Hypothalamus (tissue), 51 donors: ENCODE data around the gene IL17B.

Experiments used
- DNase-seq, 51 donors: peaks; one replicate each; lab custom pipeline; 2025; lab: John Stamatoyannopoulos, UW

Gene IL17B

DNA sequence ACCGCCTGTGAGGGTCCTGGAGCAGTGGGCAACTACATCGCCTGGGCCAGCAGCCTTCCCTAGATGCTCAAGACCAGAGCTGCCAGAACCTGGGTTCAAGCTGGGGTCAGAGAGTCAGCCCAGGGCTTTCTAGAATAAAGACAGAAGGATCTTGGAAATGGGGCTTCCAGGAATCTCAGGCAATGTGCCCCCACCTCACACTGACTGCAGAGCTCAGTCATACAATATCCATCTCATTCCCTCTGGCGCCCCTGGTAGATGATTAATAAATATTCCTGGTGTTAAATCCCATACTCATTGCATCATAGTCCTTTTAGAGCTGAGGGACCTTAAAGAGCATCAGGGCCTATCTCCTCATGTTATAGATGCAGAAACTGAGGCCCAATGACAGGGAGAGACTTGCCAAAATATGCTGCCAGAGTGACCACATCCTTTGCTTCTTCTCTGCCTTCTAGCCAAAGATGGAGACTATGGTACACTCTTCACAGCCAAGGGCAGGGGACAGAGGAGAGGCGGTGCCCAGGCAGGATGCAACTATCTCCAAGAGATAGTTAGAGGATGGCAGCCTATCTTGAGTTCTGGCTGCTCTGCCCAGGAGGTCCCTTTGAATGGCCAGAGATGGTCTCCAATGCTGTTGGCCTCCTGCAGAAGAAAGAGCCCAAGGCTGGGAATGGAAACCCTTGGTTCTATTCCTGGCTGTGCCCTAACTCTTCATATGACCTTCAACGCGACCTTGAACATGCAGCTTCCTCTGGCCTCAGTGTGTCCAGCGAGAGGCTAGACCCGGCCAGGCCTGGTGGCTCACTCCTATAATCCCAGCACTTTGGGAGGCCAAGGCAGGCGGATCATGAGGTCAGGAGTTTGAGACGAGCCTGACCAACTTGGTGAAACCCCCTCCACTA lies 36.2 kb upstream of the IL17B start:
- DNase-seq = no peak

DNA sequence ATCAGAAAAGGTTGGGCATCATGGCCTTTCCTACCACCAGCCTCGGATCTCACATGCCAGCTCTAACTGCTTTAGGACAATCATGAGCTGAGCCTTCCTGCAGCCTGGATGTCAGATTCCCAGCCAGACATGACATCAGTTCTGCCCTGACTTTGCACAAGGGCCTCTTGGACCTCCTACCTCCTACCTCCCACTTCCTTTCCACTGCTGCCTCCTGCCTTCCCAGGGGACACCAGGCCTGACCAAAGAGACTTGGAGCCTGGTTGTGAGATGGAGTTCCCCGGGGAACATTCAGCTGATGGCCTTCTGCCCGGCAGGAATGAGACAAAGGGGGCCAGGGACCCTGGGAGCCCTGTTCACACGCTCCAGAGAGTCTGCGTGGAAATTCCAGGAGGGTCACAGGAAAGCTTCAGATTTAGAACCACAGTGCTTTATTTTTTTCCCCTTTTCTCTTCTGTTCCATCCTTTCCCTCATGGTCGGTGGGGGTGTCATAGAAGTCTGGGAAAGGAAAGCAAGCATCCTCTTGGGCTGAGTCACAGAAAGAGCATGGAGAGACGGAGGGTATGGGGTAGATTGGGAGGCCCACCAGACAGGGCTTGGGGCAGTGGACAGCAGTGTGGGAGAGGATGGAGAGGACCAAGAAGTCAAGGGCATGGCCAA lies 35.4 kb upstream of the IL17B start:
- no peak for DNase-seq

DNA sequence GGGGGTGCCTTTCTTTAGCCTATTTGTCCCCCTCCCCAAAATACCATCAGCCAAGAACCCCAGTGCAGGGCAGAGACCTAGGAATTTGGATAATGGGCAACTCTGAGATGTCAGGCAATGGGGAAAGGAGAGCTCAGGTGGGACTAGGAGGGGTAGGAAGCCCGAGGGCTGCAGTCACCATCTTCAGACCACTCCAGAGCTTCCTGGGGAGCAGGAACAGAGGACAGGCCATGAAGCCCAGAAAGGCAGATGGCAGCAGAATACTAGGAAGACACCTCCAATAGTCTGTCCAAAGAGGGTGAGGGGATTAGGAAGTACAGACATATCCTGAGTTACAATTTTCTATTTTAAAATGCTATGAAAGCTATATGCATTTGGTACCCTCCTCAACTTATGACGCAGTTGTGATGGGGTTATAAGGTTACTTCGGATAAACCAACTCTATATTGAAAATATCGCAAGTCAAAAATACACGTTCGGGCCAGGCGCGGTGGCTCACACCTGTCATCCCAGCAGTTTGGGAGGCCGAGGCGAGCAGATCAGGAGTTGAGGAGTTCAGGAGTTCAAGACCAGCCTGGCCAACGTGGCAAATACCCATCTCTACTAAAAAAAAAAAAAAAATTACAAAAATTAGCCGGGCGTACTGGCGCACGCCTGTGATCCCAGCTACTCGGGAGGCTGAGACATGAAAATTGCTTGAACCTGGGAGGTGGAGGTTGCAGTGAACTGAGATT lies 34.6 kb upstream of the IL17B start:
- DNase-seq = no peak

DNA sequence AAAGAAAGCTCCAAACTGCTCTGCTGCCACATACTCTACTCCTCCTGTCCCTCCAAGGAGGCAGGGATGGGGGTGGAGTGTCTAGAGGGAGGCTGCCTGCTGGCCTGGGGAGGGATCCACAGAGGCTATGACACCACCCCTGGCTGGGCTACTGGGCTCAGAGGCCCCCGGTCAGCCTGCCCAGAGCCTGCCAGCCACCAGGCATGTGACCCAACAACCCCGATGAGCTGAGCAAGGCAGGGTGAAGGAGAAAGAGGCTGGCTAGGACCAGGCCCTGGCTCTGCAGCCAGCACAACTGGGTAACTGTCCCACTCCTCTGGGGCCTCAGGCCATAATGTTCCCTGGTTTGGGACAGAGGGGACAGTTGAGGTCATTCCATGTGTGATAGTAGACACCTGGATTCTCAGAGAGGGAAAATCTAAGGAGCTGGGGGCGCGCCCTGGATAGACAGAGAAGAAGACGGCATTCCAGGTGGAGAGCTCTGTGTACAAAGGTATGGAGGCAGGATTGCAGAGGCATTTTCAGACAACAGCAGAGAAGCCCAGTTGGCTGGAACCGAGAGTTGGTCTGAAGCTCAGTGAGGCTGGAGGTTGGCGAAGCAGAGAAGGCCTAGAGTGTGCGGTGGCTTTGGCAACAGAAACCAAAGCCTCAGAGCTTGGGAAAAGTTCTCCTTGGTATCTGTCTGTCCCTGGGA lies 33.8 kb upstream of the IL17B start:
- DNase-seq = no peak

DNA sequence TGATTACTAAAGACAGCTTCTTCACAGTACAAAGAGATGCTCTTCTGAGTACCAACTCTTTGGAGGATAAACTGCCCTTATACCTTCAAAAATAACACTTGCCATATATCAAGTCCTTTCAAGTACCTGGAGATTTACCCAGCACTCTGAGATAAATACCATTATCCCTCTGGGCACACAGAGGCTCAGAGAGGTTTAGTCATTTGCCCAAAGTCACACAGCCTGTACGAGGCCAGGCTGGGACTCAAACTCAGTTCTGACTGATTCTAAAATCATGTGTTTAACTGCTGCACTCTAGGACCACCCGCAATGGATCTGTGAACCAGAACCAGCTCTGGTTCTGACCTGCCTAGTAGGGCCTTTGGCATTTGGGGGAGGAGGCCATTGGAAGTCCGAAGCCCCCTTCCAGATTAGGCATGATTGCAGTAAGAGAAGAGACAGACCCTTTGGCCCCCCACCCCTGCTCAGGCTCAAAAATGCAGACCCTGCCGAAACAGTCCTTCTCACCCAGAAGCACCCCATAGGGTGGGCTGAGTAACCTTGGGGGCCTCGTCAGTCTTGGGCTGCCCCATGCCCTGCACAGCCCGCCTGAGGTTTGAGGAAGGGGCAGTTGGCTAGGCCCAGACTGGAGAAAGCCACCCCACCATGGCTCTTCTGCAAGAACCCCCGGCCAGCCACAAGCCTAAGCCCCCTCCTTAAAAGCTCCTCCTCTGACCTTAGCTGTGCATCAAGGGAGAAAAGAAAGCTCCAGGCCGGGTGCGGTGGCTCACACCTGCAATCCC lies 32.8 kb upstream of the IL17B start:
- no peak for DNase-seq

DNA sequence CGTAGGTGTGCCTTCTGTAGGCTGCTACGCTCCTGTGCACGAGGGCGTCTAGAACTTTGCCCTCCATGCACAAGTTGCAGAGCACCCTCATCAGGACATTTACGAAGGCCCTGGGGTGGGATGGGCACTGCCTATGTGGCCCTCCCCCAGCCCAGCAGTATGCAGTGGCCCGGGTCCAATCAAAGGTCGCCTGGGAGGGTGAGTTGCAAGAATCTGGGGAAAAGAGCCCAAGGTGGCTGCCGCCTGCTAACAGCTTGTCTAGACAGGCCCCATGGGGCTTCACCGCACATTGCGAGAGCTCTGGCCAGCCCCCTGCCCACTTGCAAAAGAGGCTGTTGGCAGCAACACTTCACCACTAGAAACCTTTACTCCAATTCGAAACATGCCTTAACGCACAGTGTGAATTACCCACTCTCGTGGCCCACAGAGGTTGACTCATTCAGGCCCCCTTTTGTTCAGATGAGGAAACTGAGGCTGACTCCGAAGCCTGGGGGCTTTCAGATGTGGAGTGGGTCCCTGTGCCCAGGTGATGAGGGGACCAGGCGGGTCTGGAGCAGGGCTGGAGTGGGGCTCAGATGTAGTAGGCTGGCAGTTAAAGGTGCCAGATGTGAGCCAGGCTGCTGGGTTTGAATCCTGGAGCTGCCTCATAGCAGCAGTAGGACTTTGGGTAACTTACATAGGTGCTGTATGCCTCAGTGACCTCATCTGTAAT lies 31.8 kb upstream of the IL17B start:
- no peak for DNase-seq

DNA sequence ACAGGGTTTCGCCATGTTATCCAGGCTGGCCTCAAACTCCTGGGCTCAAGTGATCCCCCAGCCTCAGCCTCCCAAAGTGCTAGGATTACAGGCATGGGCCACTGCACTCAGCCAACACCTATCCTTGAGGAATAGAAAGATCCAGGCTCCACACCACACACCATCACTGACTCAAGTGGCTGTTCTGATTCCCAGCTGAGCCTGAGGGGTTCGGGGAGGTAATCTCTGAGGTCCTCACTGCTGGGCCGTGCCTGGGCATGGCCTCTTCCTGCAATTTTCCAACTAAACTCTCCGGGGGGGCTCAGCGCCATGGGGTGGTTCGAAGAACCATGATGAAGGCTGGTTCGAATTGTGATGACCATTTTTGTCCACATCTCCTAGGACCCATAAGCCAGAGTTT lies 31.0 kb upstream of the IL17B start:
- no peak for DNase-seq

DNA sequence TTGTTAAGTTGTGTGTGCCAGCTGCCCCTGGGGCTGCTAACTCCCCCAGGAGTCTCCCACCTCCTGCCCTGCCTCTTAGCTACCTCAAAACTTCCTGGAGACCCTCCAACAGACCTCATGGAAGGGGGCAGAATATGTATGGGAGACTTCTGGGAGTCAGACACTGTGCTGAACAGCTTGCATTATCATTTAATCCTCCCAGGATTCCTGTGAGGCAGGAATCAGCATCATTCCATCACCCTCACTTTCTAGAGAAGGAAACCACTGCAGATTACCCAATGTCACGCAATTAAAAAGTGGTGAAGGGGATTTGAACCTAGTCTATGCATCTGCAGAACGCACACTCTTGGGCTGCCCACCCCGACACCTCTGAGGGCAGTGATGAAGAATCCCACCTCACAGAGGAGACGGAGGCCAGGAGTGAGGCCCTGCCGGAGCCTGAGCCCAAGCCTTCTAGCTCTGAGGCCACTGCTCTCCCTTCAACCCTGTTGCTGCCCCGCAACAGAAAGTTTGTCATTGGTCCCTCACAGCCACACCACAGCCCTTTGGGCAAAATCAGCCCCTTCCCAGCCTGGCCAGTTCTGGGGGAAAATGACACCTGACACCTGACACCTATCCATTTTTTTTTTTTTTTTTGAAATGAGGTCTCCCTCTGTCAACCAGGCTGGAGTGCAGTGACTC lies 30.3 kb upstream of the IL17B start:
- no peak for DNase-seq

DNA sequence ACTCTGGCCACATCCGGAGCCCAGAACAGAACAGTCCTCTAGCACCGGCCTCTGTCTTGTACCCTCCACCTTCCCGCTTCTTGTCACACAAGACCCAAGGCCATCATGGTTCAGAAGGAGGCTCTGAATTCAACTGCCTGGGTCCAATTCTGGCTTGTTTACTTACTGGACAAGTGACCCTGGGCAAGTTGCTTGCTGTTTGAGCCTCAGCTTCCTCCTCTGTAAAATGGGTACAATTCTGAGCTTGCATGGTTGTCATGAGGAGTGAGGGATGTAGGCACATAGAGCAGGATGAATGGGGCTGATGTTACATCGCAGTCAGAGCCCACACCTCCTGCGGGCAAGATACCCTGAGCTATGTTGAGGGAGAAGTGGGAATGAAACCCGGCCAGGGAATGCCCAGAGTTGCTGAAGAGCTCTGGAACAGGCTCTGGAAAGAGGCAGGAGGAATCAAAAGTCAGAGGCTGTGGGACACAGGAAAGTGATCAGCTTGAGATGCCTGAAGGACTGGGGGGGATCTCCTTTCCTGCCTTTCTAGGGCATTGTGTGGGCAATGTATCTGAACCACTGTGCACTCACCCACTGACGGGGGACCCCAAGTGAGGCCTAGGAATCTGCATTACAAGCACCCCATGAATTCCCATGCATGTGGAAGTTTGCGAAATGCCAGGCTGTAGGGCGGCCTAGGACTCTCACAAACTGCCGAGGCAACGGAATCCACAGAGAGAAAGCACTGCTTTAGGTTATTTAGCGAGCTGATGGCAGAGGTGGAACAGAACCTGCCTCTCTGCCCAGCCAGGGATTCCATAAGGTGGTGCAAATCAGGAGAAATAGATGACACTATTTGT lies 29.4 kb upstream of the IL17B start:
- no peak for DNase-seq

DNA sequence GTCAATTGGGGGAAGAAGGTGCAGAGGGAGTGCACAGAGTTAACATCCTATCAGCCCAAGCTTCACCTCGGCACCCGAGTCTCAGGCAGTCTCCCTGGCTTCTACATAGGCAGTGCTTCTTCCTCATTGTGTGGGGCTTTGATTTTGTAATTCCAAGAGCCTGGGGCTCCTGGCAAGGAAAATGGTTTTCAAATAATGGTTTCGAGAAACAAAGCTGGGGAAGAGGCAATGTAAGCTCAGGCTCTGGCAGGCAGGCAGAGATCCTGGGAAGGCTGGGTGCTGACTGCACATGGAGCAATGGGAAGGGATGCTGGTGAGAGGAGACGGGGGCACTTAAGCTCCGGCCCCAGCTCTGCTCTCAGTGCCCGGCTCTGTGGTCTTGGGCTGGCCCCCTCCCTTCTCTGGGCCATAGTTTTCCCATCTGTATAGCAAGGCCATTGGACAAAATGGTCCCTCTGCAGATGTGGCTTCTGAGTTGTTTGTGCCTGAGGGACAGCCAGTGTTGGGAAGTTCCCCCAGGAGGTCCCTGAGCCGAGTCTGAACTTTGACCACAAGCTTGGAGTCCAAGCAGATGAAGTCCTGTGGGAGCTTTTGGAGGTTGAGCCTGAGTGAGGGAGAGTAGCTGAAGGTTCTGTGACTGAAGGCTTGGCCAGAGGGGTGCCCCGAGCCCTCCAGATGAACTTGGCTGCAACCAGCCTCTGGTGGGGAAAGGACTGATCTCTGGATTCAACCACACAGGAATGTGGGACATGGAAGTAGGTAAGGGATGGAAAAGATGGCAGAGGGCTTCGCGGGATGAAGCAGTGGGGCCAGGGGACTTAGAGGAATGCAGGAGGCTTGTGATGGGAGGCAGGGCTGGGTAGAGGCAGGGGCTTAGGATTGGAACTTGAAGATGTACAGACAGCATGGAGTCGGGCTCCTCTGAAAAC lies 28.5 kb upstream of the IL17B start:
- no peak for DNase-seq

DNA sequence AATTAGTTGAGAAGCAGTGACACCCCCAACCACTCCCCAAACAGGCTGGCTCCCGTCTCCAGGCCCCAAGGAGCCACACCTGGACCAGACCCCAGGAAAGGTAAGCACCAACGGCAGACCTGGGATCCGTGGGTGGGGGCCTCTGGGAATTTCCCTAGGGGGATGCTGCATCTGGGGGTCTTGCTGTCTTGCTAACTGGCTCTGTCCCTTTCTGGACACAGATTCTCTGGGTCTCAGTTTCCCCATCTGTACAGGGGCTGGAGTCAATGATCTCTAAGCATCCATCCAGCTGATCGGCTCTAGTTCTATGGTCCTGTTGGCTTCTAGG lies 27.9 kb upstream of the IL17B start:
- no peak for DNase-seq

DNA sequence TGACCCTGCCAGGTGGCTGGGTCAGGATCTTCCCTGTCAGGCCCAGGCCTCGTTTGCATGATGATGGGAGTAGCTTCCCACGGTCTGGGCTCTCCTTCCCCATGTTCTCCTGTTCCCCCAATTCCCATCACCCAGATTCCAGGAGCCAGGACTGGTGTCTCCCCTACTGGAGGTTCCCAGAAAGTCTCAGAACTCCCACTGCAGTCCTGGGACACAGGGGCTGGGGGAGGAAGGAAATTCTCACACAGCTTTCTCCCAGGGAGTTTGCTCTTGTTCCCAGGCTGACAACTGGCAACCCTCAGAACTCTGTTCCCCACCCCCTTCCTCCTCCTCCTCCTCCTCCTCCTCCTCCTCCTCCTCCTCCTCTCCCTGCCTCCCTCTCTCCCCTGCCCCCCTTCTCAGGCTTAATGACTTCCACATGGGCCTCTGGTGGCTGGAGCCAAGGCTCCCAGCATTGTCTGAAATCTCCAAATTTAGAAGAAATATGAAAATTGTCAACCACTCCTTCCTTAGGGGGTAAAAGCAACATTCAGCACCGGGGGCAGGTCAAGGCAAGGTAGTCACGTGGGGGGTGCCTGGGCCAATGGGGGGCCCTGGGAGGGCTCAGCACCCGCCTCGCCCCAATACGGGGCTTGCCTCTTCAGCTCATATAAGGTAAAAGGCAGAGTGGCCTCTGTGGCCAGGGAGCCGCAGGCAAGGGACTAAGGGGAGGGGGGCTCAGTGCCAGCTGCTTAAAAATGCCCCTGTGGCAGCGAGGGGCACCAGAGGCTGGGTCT lies 27.3 kb upstream of the IL17B start:
- no peak for DNase-seq

DNA sequence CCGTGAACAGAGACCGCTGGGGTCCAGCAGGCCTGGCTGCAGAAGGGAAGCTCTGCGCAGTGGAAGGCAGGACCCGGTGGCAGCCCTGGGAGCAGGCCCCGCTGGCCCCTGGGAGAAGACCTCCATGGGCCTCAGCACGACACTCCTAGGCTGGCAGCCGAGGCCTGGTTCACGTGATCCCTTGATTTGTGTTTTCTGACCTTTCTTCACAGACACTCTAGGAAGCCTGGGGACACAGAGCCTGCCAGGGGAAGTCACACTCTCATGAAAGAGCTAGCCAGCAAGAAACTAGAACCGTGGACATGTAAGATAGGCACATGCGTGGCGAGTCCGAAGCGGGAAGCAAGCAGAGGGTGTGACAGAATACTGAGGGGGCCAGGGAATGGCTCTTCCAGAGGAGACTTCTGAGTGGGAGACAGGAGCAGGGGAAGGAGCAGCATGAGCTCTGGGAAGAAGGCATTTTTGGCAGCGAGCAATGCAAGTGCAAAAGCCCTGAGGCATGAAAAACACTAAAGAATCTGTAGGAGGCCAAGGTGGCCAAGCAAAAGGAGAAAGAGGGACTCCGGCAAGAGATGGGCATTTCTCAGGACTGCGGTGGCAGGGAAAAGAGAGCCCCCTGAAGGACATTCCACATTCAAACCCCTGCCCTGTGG lies 26.6 kb upstream of the IL17B start:
- no peak for DNase-seq

DNA sequence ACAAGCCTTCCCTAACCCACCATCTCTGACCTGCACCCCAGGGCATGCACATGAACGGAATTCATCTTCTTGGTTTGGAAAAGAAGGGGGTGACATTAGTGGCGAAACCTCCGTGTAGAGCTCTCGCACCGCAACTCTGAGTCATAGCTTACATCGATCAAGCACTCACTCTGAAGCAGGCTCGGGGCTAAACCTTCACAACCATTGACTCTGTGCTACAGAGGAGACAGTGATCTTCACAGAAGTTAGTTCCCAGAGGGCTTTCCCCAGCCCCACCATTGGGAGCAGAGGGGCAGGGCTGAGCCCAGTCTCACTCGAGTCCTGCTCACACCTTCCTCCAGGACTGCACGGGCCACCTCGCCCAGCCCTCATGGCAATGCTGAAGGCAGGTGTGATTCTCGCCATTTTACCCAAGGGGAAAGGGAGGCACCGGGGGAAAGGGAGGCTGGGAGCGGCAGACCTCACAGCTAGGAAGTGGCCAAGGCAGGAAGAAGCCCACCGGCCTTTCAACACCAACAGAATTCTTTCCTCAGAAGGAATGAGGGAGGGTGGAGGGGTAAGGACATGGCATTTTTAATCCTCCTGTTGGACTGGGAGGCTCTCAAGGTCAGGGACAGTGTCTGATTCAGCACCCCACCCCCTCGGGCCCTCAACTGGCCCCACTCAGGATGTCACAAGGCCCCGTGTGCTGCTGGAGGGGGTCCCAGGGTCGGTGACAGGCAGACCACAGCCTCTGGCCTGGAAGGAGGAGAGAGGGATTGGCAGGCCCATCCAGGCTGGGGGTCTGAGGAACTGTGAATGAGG lies 25.9 kb upstream of the IL17B start:
- no peak for DNase-seq
